Vagina (tissue), 2 donors: ENCODE measurements around the gene ASAP3. TPM values are rescaled to one million over a fixed set of nuclear protein-coding genes. Genes with fewer than 3 reads are reported as not detected.

Experiments
- DNase-seq, 2 donors: peaks; one replicate each; pipeline ENCODE4 v3.0.0-alpha.2; 2017; ENCODE audit errors: extremely low spot score in 2 of 2
- H3K27ac ChIP-seq: fragments of 200-600 bp; sonication (generic); one replicate; pipeline ENCODE4 v1.5.1; 2019
- H3K27me3 ChIP-seq: fragments of 200-600 bp; sonication (generic); one replicate; pipeline ENCODE4 v1.5.1; 2019
- H3K36me3 ChIP-seq, 2 donors: fragments of 200-600 bp; sonication (generic); one replicate each; pipeline ENCODE4 v1.5.1; 2017 to 2019
- H3K4me1 ChIP-seq: fragments of 200-600 bp; sonication (generic); one replicate; pipeline ENCODE4 v1.5.1; 2019
- H3K4me3 ChIP-seq, 2 donors: fragments of 200-600 bp; sonication (generic); 1 replicate in 1 of 2; 2 replicates in 1 of 2; pipeline ENCODE4 v1.5.1; 2016 to 2019
- H3K9me3 ChIP-seq: fragments of 200-600 bp; sonication (generic); one replicate; pipeline ENCODE4 v1.5.1; 2019
- CTCF ChIP-seq, 3 experiments: fragments of 450-650 bp in 2 of 3; fragments of 200-600 bp in 1 of 3; sonication (generic) in 1 of 3; IDR thresholded peaks; one replicate each; pipeline ENCODE4 v1.5.1; 2017 to 2019; ENCODE audit warnings: antibody characterized with exemption in 3 of 3, mild to moderate bottlenecking in 2 of 3, moderate library complexity in 2 of 3
- POLR2A ChIP-seq, 2 donors: fragments of 450-650 bp; IDR thresholded peaks; one replicate each; pipeline ENCODE4 v1.6.1; 2017; ENCODE audit warnings: antibody characterized with exemption in 2 of 2, mild to moderate bottlenecking in 2 of 2, moderate library complexity in 2 of 2
- POLR2AphosphoS5 ChIP-seq, 2 donors: sonication (generic); formaldehyde crosslinking; IDR thresholded peaks; one replicate each; pipeline ENCODE4 v1.9.0; 2017; ENCODE audit warnings: antibody characterized with exemption in 2 of 2, mild to moderate bottlenecking in 2 of 2, low read depth in 1 of 2; ENCODE audit not compliant: insufficient read depth in 1 of 2
- intact Hi-C: fragments of 100-400 bp; cut with DNase I; formaldehyde crosslinking; loops from one replicate; pipeline ENCODE4 v1.15.1; 2023
- total RNA-seq: library from RNA; depleted of rRNA; stranded (reverse); fragments of >200 nt; gene quantifications from one replicate; pipeline ENCODE4 v1.2.3, GENCODE V29; 2016

Gene ASAP3
- total RNA-seq, 1 donor from 2014 or later = 79.1 TPM

- peak overlapping the region; percentile 43 to 52 for H3K4me3 ChIP-seq
- intact Hi-C loops = no loop called here
- no peaks in the 10 kb centered on the region for H3K36me3 ChIP-seq
- no peaks in the 10 kb centered on the region for H3K27me3 ChIP-seq
- H3K4me1 ChIP-seq = peaks cover 60% of the 10 kb centered on the region
- no peak for TF ChIP-seq CTCF (IDR thresholded peaks at IDR 0.05)
- no peak for TF ChIP-seq POLR2A (IDR thresholded peaks at IDR 0.05)
- TF ChIP-seq POLR2AphosphoS5 (IDR thresholded peaks at IDR 0.05; ENCODE audit: insufficient read depth in 1 of 2, low read depth in 1 of 2) = no peak
- no peak for DNase-seq
- no peaks in the 10 kb centered on the region for H3K9me3 ChIP-seq
- H3K27ac ChIP-seq = peak overlapping the region; percentile 56
These were observed 46.2 kb upstream of the ASAP3 start for GRCh38 chr1:23530087-23530746.

- intact Hi-C loops = no loop called here
- H3K27ac ChIP-seq = no peak overlapping the region
These were observed 45.4 kb upstream of the ASAP3 start for GRCh38 chr1:23529146-23530086.

GRCh38 chr1:23528250-23528978 lies 44.4 kb upstream of the ASAP3 start:
- DNase-seq = no peak
- Histone ChIP-seq H3K4me1 (peaks cover 53% of the 10 kb centered on the region), H3K9me3 (no peaks in the 10 kb centered on the region), H3K27me3 (no peaks in the 10 kb centered on the region), H3K27ac (no peak overlapping the region), H3K4me3 (no peak overlapping the region), H3K36me3 (no peaks in the 10 kb centered on the region)
- TF ChIP-seq POLR2AphosphoS5 (IDR thresholded peaks at IDR 0.05; ENCODE audit: insufficient read depth in 1 of 2, low read depth in 1 of 2) (peak; percentile 18 to 19), CTCF (IDR thresholded peaks at IDR 0.05) (no peak), POLR2A (IDR thresholded peaks at IDR 0.05) (no peak)
- intact Hi-C loops = no loop called here

More at GRCh38 chr1:23529146-23530086, 45.4 kb upstream of the ASAP3 start:
- H3K36me3 ChIP-seq = no peaks in the 10 kb centered on the region
- peak overlapping the region in 1 of 2 donors; percentile 52 for H3K4me3 ChIP-seq
- no peaks in the 10 kb centered on the region for H3K9me3 ChIP-seq
- TF ChIP-seq POLR2A (IDR thresholded peaks at IDR 0.05) = no peak
- no peak for TF ChIP-seq CTCF (IDR thresholded peaks at IDR 0.05)
- no peak for TF ChIP-seq POLR2AphosphoS5 (IDR thresholded peaks at IDR 0.05; ENCODE audit: insufficient read depth in 1 of 2, low read depth in 1 of 2)
- H3K4me1 ChIP-seq = peaks cover 60% of the 10 kb centered on the region
- H3K27me3 ChIP-seq = no peaks in the 10 kb centered on the region
- DNase-seq = no peak

GRCh38 chr1:23527900-23528249 lies 43.9 kb upstream of the ASAP3 start:
- Histone ChIP-seq H3K9me3 (no peaks in the 10 kb centered on the region), H3K36me3 (no peaks in the 10 kb centered on the region), H3K27ac (no peak overlapping the region), H3K27me3 (no peaks in the 10 kb centered on the region), H3K4me3 (no peak overlapping the region), H3K4me1 (peaks cover 51% of the 10 kb centered on the region)
- TF ChIP-seq POLR2AphosphoS5 (IDR thresholded peaks at IDR 0.05; ENCODE audit: insufficient read depth in 1 of 2, low read depth in 1 of 2) = no peak
- no peak for TF ChIP-seq POLR2A (IDR thresholded peaks at IDR 0.05)
- TF ChIP-seq CTCF (IDR thresholded peaks at IDR 0.05) = no peak
- no peak for DNase-seq
- intact Hi-C loops = no loop called here
